WI38 (cell line): ENCODE measurements around the gene NPFFR2.
"Not testable (repeated sequence)": the region's sequence is repeated elsewhere in the genome, so short reads cannot be mapped to it uniquely, and the experiment has no call there.

Source experiments
- H3K4me3 ChIP-seq: 2 replicates; pipeline ENCODE4 v1.5.1; 2011; ENCODE audit warnings: low read depth, mild to moderate bottlenecking, control low read depth, low read length
- CTCF ChIP-seq: IDR thresholded peaks from 2 replicates; pipeline ENCODE4 v1.5.1; 2012; ENCODE audit warnings: low read depth, mild to moderate bottlenecking, control low read depth, low read length

NPFFR2 gene

GRCh38 chr4:72152731-72153130 is 120.9 kb downstream of the NPFFR2 start:
- H3K4me3 ChIP-seq = no peak overlapping the region
- no peak for TF ChIP-seq CTCF

GRCh38 chr4:72153634-72154033 is 121.8 kb downstream of the NPFFR2 start:
- H3K4me3 ChIP-seq = not testable (repeated sequence)

GRCh38 chr4:72169285-72169684 is 137.5 kb downstream of the NPFFR2 start:
- not testable (repeated sequence) for H3K4me3 ChIP-seq

- H3K4me3 ChIP-seq = no peak overlapping the region
- TF ChIP-seq CTCF = no peak
Observed at GRCh38 chr4:72169861-72170260, 138.1 kb downstream of the NPFFR2 start.

- TF ChIP-seq CTCF = no peak
- no peak overlapping the region for H3K4me3 ChIP-seq
Observed at GRCh38 chr4:72171761-72172160, 140.0 kb downstream of the NPFFR2 start.

- no peak overlapping the region for H3K4me3 ChIP-seq
- no peak for TF ChIP-seq CTCF
Observed at GRCh38 chr4:72179342-72179741, 147.5 kb downstream of the NPFFR2 start.

GRCh38 chr4:72186714-72187113 is 154.9 kb downstream of the NPFFR2 start:
- no peak for TF ChIP-seq CTCF
- H3K4me3 ChIP-seq = no peak overlapping the region

- no peak overlapping the region for H3K4me3 ChIP-seq
- no peak for TF ChIP-seq CTCF
Observed at GRCh38 chr4:72194046-72194445, 162.2 kb downstream of the NPFFR2 start.

- TF ChIP-seq CTCF = no peak
- H3K4me3 ChIP-seq = no peak overlapping the region
Observed at GRCh38 chr4:72194453-72194852, 162.7 kb downstream of the NPFFR2 start.
